GM04503 (cell line): ENCODE data around the gene CIB2.

Experiments used
- DNase-seq: peaks from one replicate; pipeline ENCODE4 v3.0.0-alpha.2; 2012; ENCODE audit warnings: low read depth

The CIB2 gene

GRCh38 chr15:78083687-78084448 is 47.4 kb downstream of the CIB2 start:
- DNase-seq: no peak

DNA sequence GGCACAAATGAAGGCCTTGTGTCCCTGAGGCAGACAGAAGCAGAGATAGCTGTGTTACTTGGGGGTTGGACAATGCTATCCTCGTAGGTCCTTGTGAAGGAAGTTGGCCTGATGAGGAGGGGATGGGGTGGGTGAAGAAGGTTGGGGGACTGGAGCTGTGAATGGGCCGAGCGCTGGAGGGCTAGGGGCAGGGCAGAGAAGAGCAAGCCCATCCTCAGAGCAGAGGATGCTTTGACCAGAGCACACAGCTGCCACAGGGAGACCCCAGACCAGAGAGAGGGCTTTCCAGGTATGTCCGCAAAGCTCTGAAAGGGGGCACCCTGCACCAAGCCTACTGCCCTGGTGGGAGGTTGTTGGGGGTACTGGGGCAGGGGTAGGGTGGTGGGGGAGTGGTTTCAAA is 48.1 kb downstream of the CIB2 start:
- DNase-seq: no peak

DNA sequence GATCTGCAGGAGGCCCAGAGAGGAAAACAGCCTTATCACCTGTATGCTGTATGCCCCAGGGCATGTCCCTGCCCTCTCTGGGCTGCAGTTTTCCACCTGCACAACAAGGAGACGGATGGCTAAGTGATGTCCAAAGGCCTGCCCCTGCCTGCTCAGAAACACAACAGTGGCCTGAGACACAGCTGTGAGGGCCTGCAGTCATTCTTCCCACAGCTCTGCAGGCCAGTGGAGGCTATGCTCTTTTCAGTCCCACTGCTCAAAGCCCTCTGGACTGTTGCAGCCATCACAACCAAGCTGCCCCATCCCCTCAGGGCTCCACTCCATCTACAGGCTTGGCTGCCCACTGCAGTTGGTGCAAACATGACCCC is 48.5 kb downstream of the CIB2 start:
- DNase-seq: no peak

DNA sequence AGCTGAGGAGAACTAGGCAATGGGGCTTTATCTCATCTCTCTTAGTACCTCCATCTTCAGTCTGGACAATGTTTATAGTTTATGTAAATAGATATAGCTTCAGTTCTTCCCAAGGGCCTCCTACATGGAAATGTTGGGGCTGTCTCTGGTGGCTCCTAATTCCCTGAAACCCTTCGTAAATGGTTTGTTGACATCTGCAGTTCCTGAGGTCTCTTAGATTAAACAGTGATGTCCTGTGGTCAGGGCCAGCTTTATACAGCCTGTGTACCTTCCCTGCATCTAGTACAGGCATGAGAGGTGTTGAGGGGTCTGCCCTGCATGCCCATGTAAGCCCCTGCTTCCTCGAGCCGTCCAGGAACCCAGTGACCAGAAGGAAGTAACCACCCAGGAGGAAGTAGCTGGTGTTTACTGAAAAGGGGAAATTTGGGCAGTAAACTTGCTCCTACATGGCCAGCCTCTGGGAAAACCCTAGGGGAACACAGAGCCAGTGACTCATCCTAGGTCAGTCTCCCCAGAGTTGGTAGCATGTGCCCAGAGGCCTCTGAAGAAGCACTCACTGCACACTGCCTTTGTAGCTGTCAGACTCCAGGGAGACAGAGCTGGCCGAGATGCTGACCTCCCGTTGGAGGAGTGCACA is 49.0 kb downstream of the CIB2 start:
- DNase-seq: no peak

DNA sequence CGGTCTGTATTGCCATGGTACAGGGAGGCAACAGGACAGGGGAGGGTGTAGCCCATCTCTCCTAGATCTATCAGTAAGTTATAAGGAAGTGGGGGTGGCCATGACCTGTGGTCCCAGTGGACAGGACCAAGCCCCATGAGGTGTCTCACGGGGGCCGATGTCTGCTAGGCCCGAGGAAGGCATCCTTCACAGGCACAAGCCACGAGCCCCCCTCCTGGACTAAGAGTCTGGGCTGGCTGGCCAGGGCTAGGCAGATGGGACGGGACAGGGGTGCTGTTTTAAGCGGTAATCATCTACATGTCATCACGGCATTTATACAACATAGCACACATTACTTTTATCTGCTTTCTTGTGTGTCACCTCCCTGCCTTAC is 51.2 kb downstream of the CIB2 start:
- DNase-seq: no peak

- no peak for DNase-seq
Observed at GRCh38 chr15:78079298-78080087, 51.8 kb downstream of the CIB2 start.

GRCh38 chr15:78077871-78078210 is 53.4 kb downstream of the CIB2 start:
- DNase-seq: no peak

GRCh38 chr15:78077053-78077870 is 54.0 kb downstream of the CIB2 start, which contains the start of gene TBC1D2B:
TSS of gene TBC1D2B (minus strand) at chr15:78077711. CDS start at chr15:78077652, 59 bp downstream.
- no peak for DNase-seq

- no peak for DNase-seq
Observed at GRCh38 chr15:78076231-78077052, 54.8 kb downstream of the CIB2 start.

- DNase-seq: peak; percentile 78
Observed at GRCh38 chr15:78075490-78076230, 55.6 kb downstream of the CIB2 start.

DNA sequence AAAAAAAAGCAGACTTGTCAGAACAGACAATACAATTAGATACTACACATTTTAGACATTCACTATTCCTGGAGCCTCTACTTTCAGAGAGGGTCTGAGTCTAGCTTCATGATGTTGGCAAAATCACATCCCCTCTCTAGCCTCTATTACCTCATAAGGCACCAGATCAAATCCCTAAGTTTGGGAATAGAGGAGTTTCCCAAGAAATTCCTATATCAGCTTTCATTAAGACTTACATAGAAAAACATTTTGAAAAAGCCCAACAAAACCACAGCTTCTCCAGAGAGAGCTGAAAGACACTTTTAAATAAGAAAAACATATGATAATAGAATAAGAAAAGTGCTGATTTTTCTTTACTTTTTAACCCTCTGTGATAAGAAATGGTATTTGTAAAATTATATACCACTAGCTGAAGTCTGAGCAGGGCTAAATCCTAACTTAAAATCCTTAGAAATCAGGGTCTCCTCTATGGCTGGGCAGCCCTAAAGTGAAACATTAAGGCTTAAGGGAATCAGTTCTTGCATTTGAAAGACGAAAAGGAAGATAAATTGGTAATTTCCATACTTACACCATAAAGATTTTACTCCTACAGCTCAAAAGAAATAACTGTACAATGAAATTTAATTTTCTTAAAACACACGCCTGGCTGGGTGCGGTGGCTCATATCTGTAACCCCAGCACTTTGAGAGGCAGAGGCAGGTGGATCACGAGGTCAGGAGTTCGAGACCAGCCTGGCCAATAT is 58.0 kb downstream of the CIB2 start:
- DNase-seq: no peak

DNA sequence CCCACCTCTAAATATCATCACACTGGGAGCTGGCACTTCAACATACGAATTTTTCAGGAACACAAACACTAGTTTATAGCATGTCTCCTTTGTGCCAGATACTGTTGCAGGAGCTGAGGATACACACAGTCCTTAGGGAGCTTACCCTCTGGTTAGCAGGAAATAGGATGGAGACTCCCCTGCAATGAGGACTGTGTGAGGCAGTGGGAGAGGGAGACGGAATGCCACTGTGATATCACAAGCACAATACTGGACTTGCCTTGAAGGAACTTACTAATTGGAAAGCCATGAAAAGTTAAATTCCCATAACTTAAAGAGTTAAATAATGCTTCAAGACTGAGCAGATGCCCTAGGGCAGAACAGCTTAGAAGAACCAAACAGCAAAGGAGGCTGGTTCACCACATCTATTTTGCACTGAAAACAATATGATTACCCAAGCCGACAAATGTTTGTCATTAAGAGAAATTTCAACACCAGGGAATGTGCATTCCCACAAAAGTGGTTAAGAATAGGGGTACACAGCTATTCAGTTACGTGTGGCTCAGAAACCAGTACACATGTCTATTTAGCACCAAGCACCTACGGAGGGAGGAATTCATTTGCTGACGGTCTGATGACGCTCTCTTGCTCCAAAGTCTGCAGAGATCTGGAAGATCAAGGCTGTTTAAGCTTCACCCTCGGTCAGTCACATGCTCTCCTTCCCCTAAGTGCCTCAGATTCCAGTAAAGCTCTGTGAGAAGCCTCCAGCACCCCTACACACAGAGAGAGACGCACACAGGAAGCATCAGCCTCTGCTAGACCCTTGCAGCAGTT is 59.0 kb downstream of the CIB2 start:
- DNase-seq: peak; percentile 88

- DNase-seq: no peak
Observed at GRCh38 chr15:78071383-78071782, 59.9 kb downstream of the CIB2 start.

DNA sequence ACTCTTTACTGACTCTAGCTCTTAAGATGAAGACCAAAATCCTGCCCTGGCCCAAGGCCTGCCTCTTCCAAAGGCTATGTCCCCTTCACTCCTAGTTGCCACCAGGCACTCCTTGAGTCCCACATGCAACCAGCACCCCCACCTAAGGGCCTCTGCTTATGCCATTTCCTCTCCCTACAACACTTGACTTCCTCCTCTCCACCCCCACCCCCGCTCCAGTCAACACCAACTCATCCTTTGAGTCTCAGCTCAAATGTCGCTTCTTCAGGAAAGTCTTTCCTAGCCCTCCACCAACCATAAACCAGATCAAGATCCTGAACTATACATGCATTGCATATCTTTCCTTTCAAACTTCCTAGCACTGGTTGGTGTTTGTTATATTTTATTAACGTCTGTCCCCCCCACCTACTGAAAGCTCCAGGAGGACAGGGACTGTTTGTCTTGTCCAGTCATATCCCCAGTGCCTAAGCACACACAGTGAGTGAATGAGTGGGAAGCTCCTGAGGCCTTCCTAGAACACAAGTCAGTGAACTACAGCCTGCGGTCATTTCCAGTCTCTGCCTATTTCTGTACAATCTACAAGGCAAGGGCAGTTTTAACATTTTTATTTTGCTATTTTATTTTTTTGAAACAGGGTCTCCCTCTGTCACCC is 61.1 kb downstream of the CIB2 start:
- no peak for DNase-seq

- no peak for DNase-seq
Observed at GRCh38 chr15:78069462-78070029, 61.7 kb downstream of the CIB2 start.

GRCh38 chr15:78069052-78069414 is 62.2 kb downstream of the CIB2 start:
- DNase-seq: no peak

- DNase-seq: no peak
Observed at GRCh38 chr15:78067328-78068228, 63.7 kb downstream of the CIB2 start.
